H9 (cell line): ENCODE data around the gene SWT1. TPM values are rescaled to one million over a fixed set of nuclear protein-coding genes. Genes with fewer than 3 reads are reported as not detected.

Experiments used
- DNase-seq: peaks from one replicate; pipeline ENCODE4 v3.0.0-alpha.2; 2017
- H2AFZ ChIP-seq: one replicate; pipeline ENCODE4 v1.6.1; 2013; ENCODE audit warnings: mild to moderate bottlenecking, low read length, control low read depth, moderate library complexity
- H2AK5ac ChIP-seq: 2 replicates; pipeline ENCODE4 v1.6.1; 2013; ENCODE audit warnings: low read length, control low read depth, mixed read lengths; ENCODE audit not compliant: insufficient read length
- H2BK120ac ChIP-seq: one replicate; pipeline ENCODE4 v1.6.1; 2013; ENCODE audit warnings: low read depth, mild to moderate bottlenecking, low read length, control low read depth, inconsistent platforms; ENCODE audit not compliant: poor library complexity, severe bottlenecking
- H2BK12ac ChIP-seq: 2 replicates; pipeline ENCODE4 v1.6.1; 2013; ENCODE audit warnings: low read length, control low read depth, mixed read lengths, low read depth; ENCODE audit not compliant: insufficient read length
- H2BK15ac ChIP-seq: 2 replicates; pipeline ENCODE4 v1.6.1; 2013; ENCODE audit warnings: low read depth, low read length, control low read depth
- H2BK20ac ChIP-seq: one replicate; pipeline ENCODE4 v1.6.1; 2013; ENCODE audit warnings: low read depth, mild to moderate bottlenecking, low read length, control low read depth, inconsistent platforms; ENCODE audit not compliant: poor library complexity, severe bottlenecking
- H2BK5ac ChIP-seq: 2 replicates; pipeline ENCODE4 v1.6.1; 2013; ENCODE audit warnings: low read length, control low read depth, mixed read lengths; ENCODE audit not compliant: insufficient read length
- H3K14ac ChIP-seq: 2 replicates; pipeline ENCODE4 v1.6.1; 2013; ENCODE audit warnings: low read length, control low read depth; ENCODE audit not compliant: insufficient read depth
- H3K18ac ChIP-seq: 2 replicates; pipeline ENCODE4 v1.6.1; 2013; ENCODE audit warnings: low read depth, mild to moderate bottlenecking, mixed read lengths, low read length, control low read depth; ENCODE audit not compliant: insufficient read length
- H3K23ac ChIP-seq: 2 replicates; pipeline ENCODE4 v1.6.1; 2013; ENCODE audit warnings: low read length, control low read depth, mixed read lengths, low read depth; ENCODE audit not compliant: insufficient read length
- H3K23me2 ChIP-seq: 2 replicates; pipeline ENCODE4 v1.6.1; 2013; ENCODE audit warnings: low read depth, mild to moderate bottlenecking, mixed read lengths, low read length, control low read depth; ENCODE audit not compliant: insufficient read length, poor library complexity, severe bottlenecking
- H3K27ac ChIP-seq: 2 replicates; pipeline ENCODE4 v1.5.1; 2013; ENCODE audit warnings: low read length, control low read depth, mixed read lengths, low read depth; ENCODE audit not compliant: insufficient read length
- H3K27me3 ChIP-seq: 2 replicates; pipeline ENCODE4 v1.6.1; 2013; ENCODE audit warnings: low read length, control low read depth, inconsistent platforms; ENCODE audit not compliant: insufficient read depth
- H3K4ac ChIP-seq: 2 replicates; pipeline ENCODE4 v1.6.1; 2013; ENCODE audit warnings: low read depth, mild to moderate bottlenecking, control low read depth, inconsistent platforms, low read length, moderate library complexity
- H3K4me1 ChIP-seq: 2 replicates; pipeline ENCODE4 v1.6.1; 2013; ENCODE audit warnings: low read length, control low read depth, inconsistent platforms; ENCODE audit not compliant: insufficient read depth
- H3K4me2 ChIP-seq: 2 replicates; pipeline ENCODE4 v1.6.1; 2013; ENCODE audit warnings: low read length, control low read depth, mixed read lengths; ENCODE audit not compliant: insufficient read length, insufficient read depth
- H3K56ac ChIP-seq: 2 replicates; pipeline ENCODE4 v1.6.1; 2013; ENCODE audit warnings: low read depth, mild to moderate bottlenecking, mixed read lengths, low read length, control low read depth; ENCODE audit not compliant: insufficient read length
- H3K79me1 ChIP-seq: 2 replicates; pipeline ENCODE4 v1.6.1; 2013; ENCODE audit warnings: low read depth, mild to moderate bottlenecking, moderate library complexity, low read length, control low read depth, inconsistent platforms; ENCODE audit not compliant: insufficient read depth, poor library complexity, severe bottlenecking
- H3K79me2 ChIP-seq: 2 replicates; pipeline ENCODE4 v1.6.1; 2013; ENCODE audit warnings: low read length, control low read depth, inconsistent platforms; ENCODE audit not compliant: insufficient read depth
- H3K9ac ChIP-seq: 2 replicates; pipeline ENCODE4 v1.6.1; 2013; ENCODE audit warnings: low read length, control low read depth, mixed read lengths; ENCODE audit not compliant: insufficient read length; ENCODE audit errors: extremely low read depth
- H3K9me3 ChIP-seq: one replicate; pipeline ENCODE4 v1.6.1; 2013; ENCODE audit warnings: low read depth, low read length, inconsistent platforms; ENCODE audit not compliant: control insufficient read depth
- H3T11ph ChIP-seq: one replicate; pipeline ENCODE4 v1.6.1; 2013; ENCODE audit warnings: mild to moderate bottlenecking, low read length, control low read depth, inconsistent platforms
- H4K20me1 ChIP-seq: one replicate; pipeline ENCODE4 v1.6.1; 2013; ENCODE audit not compliant: control insufficient read depth, insufficient read length, insufficient read depth
- H4K5ac ChIP-seq: 2 replicates; pipeline ENCODE4 v1.6.1; 2013; ENCODE audit warnings: low read depth, mild to moderate bottlenecking, mixed read lengths, low read length, control low read depth; ENCODE audit not compliant: insufficient read length
- H4K8ac ChIP-seq: replicated peaks from 2 replicates; pipeline ENCODE4 v1.6.1; 2013; ENCODE audit warnings: low read length, control low read depth, mixed read lengths, low read depth; ENCODE audit not compliant: insufficient read length
- H4K91ac ChIP-seq: 2 replicates; pipeline ENCODE4 v1.6.1; 2013; ENCODE audit warnings: low read depth, mild to moderate bottlenecking, moderate library complexity, mixed read lengths, low read length, control low read depth; ENCODE audit not compliant: insufficient read length
- H3K27ac Mint-ChIP-seq, 3 experiments: 2 replicates in 2 of 3; 3 replicates in 1 of 3; pipeline ENCODE4 v1.8.0; 2020 to 2021; ENCODE audit warnings: mixed read lengths in 3 of 3, mild to moderate bottlenecking in 1 of 3, moderate library complexity in 1 of 3
- H3K27me3 Mint-ChIP-seq: 2 replicates; pipeline ENCODE4 v1.8.0; 2021; ENCODE audit warnings: low read depth, mild to moderate bottlenecking, moderate library complexity, mixed read lengths
- H3K36me3 Mint-ChIP-seq, 3 experiments: 2 replicates in 2 of 3; 3 replicates in 1 of 3; pipeline ENCODE4 v1.8.0; 2020 to 2021; ENCODE audit warnings: low read depth in 3 of 3, mixed read lengths in 3 of 3; ENCODE audit not compliant: insufficient read depth in 1 of 3
- H3K4me1 Mint-ChIP-seq, 2 experiments: 2 replicates each; pipeline ENCODE4 v1.8.0; 2020; ENCODE audit warnings: mixed read lengths in 2 of 2
- H3K4me3 Mint-ChIP-seq, 2 experiments: 2 replicates in 1 of 2; 3 replicates in 1 of 2; pipeline ENCODE4 v1.8.0; 2020 to 2021; ENCODE audit warnings: mild to moderate bottlenecking in 2 of 2, mixed read lengths in 2 of 2, moderate library complexity in 1 of 2
- H3K9me3 Mint-ChIP-seq, 2 experiments: 2 replicates in 1 of 2; 3 replicates in 1 of 2; pipeline ENCODE4 v1.8.0; 2020; ENCODE audit warnings: mild to moderate bottlenecking in 2 of 2, mixed read lengths in 2 of 2, moderate library complexity in 1 of 2
- total RNA-seq: library from RNA; stranded (reverse); gene quantifications from 2 replicates; pipeline ENCODE4 v1.2.1, GENCODE V29; 2021
- TF ChIP-seq, protein P1 (sequence below): fragments of 200-600 bp; sonication (generic); conservative IDR thresholded peaks from 3 replicates; pipeline ENCODE4 v1.8.0; 2021; ENCODE audit warnings: antibody characterized with exemption, mild to moderate bottlenecking

The SWT1 gene
- total RNA-seq, 1 experiment from 2014 or later = 5.2 TPM

DNA sequence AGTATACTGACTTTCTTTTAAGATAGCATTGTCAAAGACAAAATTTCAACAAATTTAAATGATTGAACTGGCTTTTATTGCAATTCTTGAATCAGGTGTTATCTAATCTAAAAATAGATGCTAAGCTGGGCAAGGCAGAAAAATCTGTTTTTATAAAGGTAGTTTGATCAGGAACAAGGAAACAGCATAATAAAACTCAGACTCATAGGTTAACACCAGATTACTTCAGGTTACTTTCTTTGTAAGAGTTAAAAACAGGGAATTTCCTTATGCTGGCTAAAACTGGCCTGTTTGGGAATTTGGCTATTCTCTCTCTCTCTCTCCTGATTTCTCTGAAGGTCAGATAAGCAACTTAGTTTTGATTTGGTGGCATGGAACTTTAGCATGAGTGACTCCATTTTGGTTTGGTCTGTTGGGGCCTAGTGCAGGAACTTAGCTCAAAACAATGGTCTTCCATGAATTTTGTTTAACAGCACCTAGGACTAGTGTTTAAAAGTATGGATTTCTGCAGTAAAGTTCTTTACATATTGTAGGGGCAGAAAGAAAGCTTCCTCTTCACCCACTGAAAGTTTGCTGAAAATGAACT is 184.3 kb downstream of the SWT1 start:
- H3K4me3 Mint-ChIP-seq = no peak overlapping the region
- H3K23me2 ChIP-seq = no peaks in the 10 kb centered on the region
- no peak overlapping the region for H4K8ac ChIP-seq
- no peak overlapping the region for H2BK5ac ChIP-seq
- no peaks in the 10 kb centered on the region for H3K27me3 Mint-ChIP-seq
- H3K9me3 ChIP-seq = no peaks in the 10 kb centered on the region
- H3K27me3 ChIP-seq = no peaks in the 10 kb centered on the region
- no peak overlapping the region for H4K5ac ChIP-seq
- no peak overlapping the region for H3K14ac ChIP-seq
- no peak overlapping the region for H2AK5ac ChIP-seq
- TF ChIP-seq, protein P1, sequence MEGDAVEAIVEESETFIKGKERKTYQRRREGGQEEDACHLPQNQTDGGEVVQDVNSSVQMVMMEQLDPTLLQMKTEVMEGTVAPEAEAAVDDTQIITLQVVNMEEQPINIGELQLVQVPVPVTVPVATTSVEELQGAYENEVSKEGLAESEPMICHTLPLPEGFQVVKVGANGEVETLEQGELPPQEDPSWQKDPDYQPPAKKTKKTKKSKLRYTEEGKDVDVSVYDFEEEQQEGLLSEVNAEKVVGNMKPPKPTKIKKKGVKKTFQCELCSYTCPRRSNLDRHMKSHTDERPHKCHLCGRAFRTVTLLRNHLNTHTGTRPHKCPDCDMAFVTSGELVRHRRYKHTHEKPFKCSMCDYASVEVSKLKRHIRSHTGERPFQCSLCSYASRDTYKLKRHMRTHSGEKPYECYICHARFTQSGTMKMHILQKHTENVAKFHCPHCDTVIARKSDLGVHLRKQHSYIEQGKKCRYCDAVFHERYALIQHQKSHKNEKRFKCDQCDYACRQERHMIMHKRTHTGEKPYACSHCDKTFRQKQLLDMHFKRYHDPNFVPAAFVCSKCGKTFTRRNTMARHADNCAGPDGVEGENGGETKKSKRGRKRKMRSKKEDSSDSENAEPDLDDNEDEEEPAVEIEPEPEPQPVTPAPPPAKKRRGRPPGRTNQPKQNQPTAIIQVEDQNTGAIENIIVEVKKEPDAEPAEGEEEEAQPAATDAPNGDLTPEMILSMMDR = no peak
- H3T11ph ChIP-seq = no peak overlapping the region
- no peak overlapping the region for H2BK12ac ChIP-seq
- H3K79me1 ChIP-seq = no peaks in the 10 kb centered on the region
- peaks cover 24 to 25% of the 10 kb centered on the region in 2 experiments for H3K4me1 Mint-ChIP-seq
- no peak overlapping the region for H3K4ac ChIP-seq
- DNase-seq = no peak
- H3K27ac Mint-ChIP-seq = no peak overlapping the region
- no peaks in the 10 kb centered on the region for H4K20me1 ChIP-seq
- H3K36me3 Mint-ChIP-seq = no peaks in the 10 kb centered on the region
- H2AFZ ChIP-seq = no peak overlapping the region
- H2BK120ac ChIP-seq = no peak overlapping the region
- no peak overlapping the region for H3K56ac ChIP-seq
- H3K27ac ChIP-seq = no peak overlapping the region
- no peak overlapping the region for H3K9ac ChIP-seq
- H3K23ac ChIP-seq = no peak overlapping the region
- no peak overlapping the region for H2BK20ac ChIP-seq
- no peak overlapping the region for H2BK15ac ChIP-seq
- H3K4me1 ChIP-seq = no peaks in the 10 kb centered on the region
- H4K91ac ChIP-seq = no peak overlapping the region
- no peaks in the 10 kb centered on the region for H3K79me2 ChIP-seq
- no peaks in the 10 kb centered on the region for H3K9me3 Mint-ChIP-seq
- no peak overlapping the region for H3K4me2 ChIP-seq
- H3K18ac ChIP-seq = no peak overlapping the region

Other genes starting within 250 kb of the SWT1 start
- 5.9 and 6.0 TPM in 2 replicates for gene NIBAN1, start 182.7 kb upstream of the SWT1 start, total RNA-seq
- gene RNF2, start 111.6 kb upstream of the SWT1 start, total RNA-seq = 75.3 and 77.0 TPM in 2 replicates
- gene TRMT1L, start 214 bp upstream of the SWT1 start, total RNA-seq = 16.6 and 17.9 TPM in 2 replicates
- 104 and 110 TPM in 2 replicates for gene IVNS1ABP, start 160.1 kb downstream of the SWT1 start, total RNA-seq